ENCODE measurements around the gene FCHSD1. TPM values are rescaled to one million over a fixed set of nuclear protein-coding genes. Genes with fewer than 3 reads are reported as not detected.
A peak's percentile ranks its signal among the peaks of the same experiment; 100 is the strongest.

The FCHSD1 gene
- total RNA-seq, 2 donors from 2014 or later, result 24.9 to 30.2 TPM

- Histone ChIP-seq H3K4me3 (no peak overlapping the region), H3K27me3 (replicated peaks; ENCODE audit: insufficient read depth) (no peaks in the 10 kb centered on the region), H3K36me3 (no peaks in the 10 kb centered on the region), H3K9me3 (no peaks in the 10 kb centered on the region), H3K4me1 (replicated peaks) (peaks cover 13% of the 10 kb centered on the region), H3K27ac (no peak overlapping the region)
- WGBS, result 93% methylated on average over 12 of the region's 12 CpGs
- TF ChIP-seq CTCF (IDR thresholded peaks at IDR 0.05) (no peak), POLR2AphosphoS5 (IDR thresholded peaks at IDR 0.05) (no peak), POLR2A (IDR thresholded peaks at IDR 0.05) (no peak)
- intact Hi-C loops (cut with DNase I), result no loop called here
- no peak for DNase-seq (ENCODE audit: low spot score)
These were observed 11.7 kb downstream of the FCHSD1 start for GRCh38 chr5:141639357-141640050.

GRCh38 chr5:141638771-141639170, 12.4 kb downstream of the FCHSD1 start:
- Histone ChIP-seq H3K27me3 (replicated peaks; ENCODE audit: insufficient read depth) (no peaks in the 10 kb centered on the region), H3K4me1 (replicated peaks) (peaks cover 13% of the 10 kb centered on the region), H3K9me3 (no peaks in the 10 kb centered on the region), H3K4me3 (no peak overlapping the region), H3K27ac (no peak overlapping the region), H3K36me3 (no peaks in the 10 kb centered on the region)
- no peak for DNase-seq (ENCODE audit: low spot score)
- WGBS, result 94% methylated on average over 2 of the region's 2 CpGs
- intact Hi-C loops (cut with DNase I), result no loop called here
- TF ChIP-seq POLR2A (IDR thresholded peaks at IDR 0.05) (no peak), POLR2AphosphoS5 (IDR thresholded peaks at IDR 0.05) (no peak)

GRCh38 chr5:141637767-141638419, 13.3 kb downstream of the FCHSD1 start:
- DNase-seq (ENCODE audit: low spot score), result peak; percentile 25
- H3K36me3 ChIP-seq, result no peaks in the 10 kb centered on the region
- peak in 1 of 4 experiments; percentile 26 for TF ChIP-seq CTCF (IDR thresholded peaks at IDR 0.05)
- no peak for TF ChIP-seq POLR2A (IDR thresholded peaks at IDR 0.05)
- H3K9me3 ChIP-seq, result no peaks in the 10 kb centered on the region
- H3K4me1 ChIP-seq (replicated peaks), result peaks cover 13% of the 10 kb centered on the region
- no peaks in the 10 kb centered on the region for H3K27me3 ChIP-seq (replicated peaks; ENCODE audit: insufficient read depth)
- intact Hi-C loops (cut with DNase I), result no loop called here
- H3K4me3 ChIP-seq, result peak overlapping the region; percentile 56 to 87
- WGBS, result 8% methylated on average over 40 of the region's 40 CpGs
- H3K27ac ChIP-seq, result no peak overlapping the region

DNA sequence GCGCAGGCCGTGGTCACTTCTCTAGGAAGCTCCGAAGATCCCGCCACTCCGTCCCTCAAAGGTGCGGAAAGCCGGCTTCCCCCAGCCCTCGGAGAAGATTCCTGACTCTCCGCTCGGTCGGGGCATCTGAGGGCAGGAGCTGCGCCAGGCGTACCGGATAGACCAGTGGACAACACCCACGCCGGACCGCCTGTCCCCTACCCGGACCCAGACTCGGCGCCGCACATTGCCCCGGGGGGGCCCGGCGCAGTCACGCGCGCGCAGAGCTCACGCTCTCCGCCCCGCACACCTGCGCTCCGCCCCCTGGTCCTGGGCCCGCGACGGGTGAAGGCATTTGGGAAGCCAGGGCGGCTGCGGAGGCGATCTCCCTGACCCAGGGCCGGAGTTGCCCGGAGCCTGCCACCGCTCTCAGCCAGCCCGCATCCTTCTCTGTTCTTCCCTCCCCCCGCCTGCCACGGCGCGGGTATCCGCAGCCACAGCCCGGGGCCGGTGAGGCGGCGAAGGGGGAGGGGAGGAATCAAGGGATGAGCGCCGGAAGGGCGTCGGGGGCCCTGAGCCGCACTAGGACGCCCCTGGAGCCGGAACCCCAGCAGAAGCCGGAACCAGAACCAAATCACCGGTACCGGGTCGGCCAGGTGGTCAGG, 14.0 kb downstream of the FCHSD1 start:
- peak overlapping the region; percentile 80 to 81 for H3K27ac ChIP-seq
- intact Hi-C loops (cut with DNase I), result no loop called here
- H3K4me1 ChIP-seq (replicated peaks), result peaks cover 13% of the 10 kb centered on the region
- no peaks in the 10 kb centered on the region for H3K27me3 ChIP-seq (replicated peaks; ENCODE audit: insufficient read depth)
- H3K4me3 ChIP-seq, result peak overlapping the region; percentile 56 to 87
- TF ChIP-seq POLR2AphosphoS5 (IDR thresholded peaks at IDR 0.05) (no peak), POLR2A (IDR thresholded peaks at IDR 0.05) (no peak), CTCF (IDR thresholded peaks at IDR 0.05) (no peak)
- peak; percentile 10 for DNase-seq (ENCODE audit: low spot score)
- no peaks in the 10 kb centered on the region for H3K36me3 ChIP-seq
- WGBS, result under 1% methylated on average over 46 of the region's 63 CpGs
- no peaks in the 10 kb centered on the region for H3K9me3 ChIP-seq

DNA sequence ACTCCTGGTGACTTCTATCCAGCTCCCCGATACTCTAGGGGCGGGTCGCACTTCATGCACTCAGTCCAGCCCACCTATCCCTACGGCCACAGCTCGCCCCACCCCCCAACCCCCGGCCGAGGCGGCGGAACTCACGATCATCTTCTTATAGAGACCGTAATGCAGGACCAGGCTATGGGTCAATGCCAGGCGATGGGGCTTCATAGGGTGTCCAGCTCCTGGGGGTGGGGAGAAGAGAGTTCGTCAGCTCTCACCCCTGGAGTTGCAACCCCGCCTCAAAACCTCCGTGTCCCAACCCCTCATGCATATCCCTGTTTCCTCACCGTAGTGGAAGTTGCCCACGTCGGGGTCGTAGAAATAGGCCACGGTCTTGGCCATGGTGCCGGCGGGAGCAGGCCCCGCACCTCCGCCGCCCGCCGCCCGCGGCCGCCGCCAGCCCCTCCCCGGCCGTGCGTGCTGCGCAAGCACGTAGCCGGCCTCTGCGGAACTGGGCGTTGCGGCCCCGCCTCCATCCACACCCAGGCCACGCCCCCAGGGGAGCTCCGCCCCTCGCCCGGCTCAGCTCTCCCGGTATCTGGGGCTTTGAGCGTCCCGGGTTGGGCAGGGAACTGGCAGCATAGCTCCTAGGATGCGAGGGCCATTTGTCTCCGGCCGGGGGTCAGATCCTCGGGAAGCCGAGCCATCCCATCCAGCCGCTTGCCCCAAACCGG, 14.7 kb downstream of the FCHSD1 start, which contains the start of the genes HDAC3 and RELL2:
Gene HDAC3 (minus strand): TSS at position 437 of the 710 bp plus-strand sequence. CDS start 59 bp downstream, at position 378.
Gene RELL2 (plus strand): TSS at position 585 of the 710 bp plus-strand sequence. CDS start 1,229 bp downstream, outside the sequence.
- no peaks in the 10 kb centered on the region for H3K36me3 ChIP-seq
- no peaks in the 10 kb centered on the region for H3K27me3 ChIP-seq (replicated peaks; ENCODE audit: insufficient read depth)
- intact Hi-C loops (cut with DNase I), result no loop called here
- peak within 1 kb of the TSS; percentile 56 to 87 for H3K4me3 ChIP-seq
- under 1% methylated on average over 19 of the region's 55 CpGs for WGBS
- H3K9me3 ChIP-seq, result no peaks in the 10 kb centered on the region
- peaks cover 13% of the 10 kb centered on the region for H3K4me1 ChIP-seq (replicated peaks)
- H3K27ac ChIP-seq, result peak within 1 kb of the TSS; percentile 80 to 81
- TF ChIP-seq CTCF (IDR thresholded peaks at IDR 0.05), result peak in 2 of 4 experiments; percentile 2 to 24
- TF ChIP-seq POLR2AphosphoS5 (IDR thresholded peaks at IDR 0.05), result peak; percentile 69
- peak; percentile 92 for TF ChIP-seq POLR2A (IDR thresholded peaks at IDR 0.05)
- peak; percentile 93 for DNase-seq (ENCODE audit: low spot score)

Measured in prostate gland (tissue), 2 donors.